HepG2 (cell line): ENCODE measurements around the gene RAB17. TPM values are rescaled to one million over a fixed set of nuclear protein-coding genes. Genes with fewer than 3 reads are reported as not detected.
A peak's percentile ranks its signal among the peaks of the same experiment; 100 is the strongest.

ENCODE experiments used
- CEBPG ChIP-seq: IDR thresholded peaks from 2 replicates; pipeline ENCODE4 v1.6.1; 2016
- E2F5 ChIP-seq: sonication (generic); formaldehyde crosslinking; conservative IDR thresholded peaks from 2 replicates; pipeline ENCODE4 v1.4.0; 2020; ENCODE audit warnings: missing genetic modification reagents
- ERF ChIP-seq: IDR thresholded peaks from 2 replicates; pipeline ENCODE4 v1.6.1; 2018; ENCODE audit warnings: missing biosample characterization, missing genetic modification reagents
- ESRRA ChIP-seq: sonication (generic); formaldehyde crosslinking; IDR thresholded peaks from 2 replicates; pipeline ENCODE4 v1.5.1; 2020; ENCODE audit warnings: mild to moderate bottlenecking, low read depth, missing genetic modification reagents
- HNRNPH1 ChIP-seq: fragments of 200-400 bp; formaldehyde crosslinking; optimal IDR thresholded peaks from 2 replicates; pipeline ENCODE3; 2017; ENCODE audit warnings: mild to moderate bottlenecking, low read depth, low read length
- HOXA5 ChIP-seq: sonication (generic); formaldehyde crosslinking; IDR thresholded peaks from 2 replicates; pipeline ENCODE4 v1.4.0; 2020; ENCODE audit warnings: missing genetic modification reagents
- KMT2A ChIP-seq: sonication (generic); formaldehyde crosslinking; IDR thresholded peaks from 2 replicates; pipeline ENCODE4 v1.4.0; 2020; ENCODE audit warnings: missing genetic modification reagents
- LCORL ChIP-seq, 2 experiments: fragments of 450-650 bp in 1 of 2; sonication (generic) in 1 of 2; formaldehyde crosslinking in 1 of 2; IDR thresholded peaks; 2 replicates each; pipeline versions ENCODE4 v1.5.0 to v1.6.1; 2017 to 2020; ENCODE audit warnings: antibody characterized with exemption in 1 of 2, missing genetic modification reagents in 1 of 2
- RELA ChIP-seq: sonication (generic); formaldehyde crosslinking; IDR thresholded peaks from 2 replicates; pipeline ENCODE4 v1.4.0; 2020; ENCODE audit warnings: missing genetic modification reagents
- RFX3 ChIP-seq: IDR thresholded peaks from 2 replicates; pipeline ENCODE4 v1.6.1; 2016; ENCODE audit warnings: missing biosample characterization, missing genetic modification reagents
- SMAD3 ChIP-seq: sonication (generic); formaldehyde crosslinking; IDR thresholded peaks from 2 replicates; pipeline ENCODE4 v1.4.0; 2020; ENCODE audit warnings: missing genetic modification reagents
- SMC3 ChIP-seq: IDR thresholded peaks from 2 replicates; pipeline ENCODE4 v1.6.1; 2011; ENCODE audit warnings: low read length, improper control_type of control experiment
- TBL1XR1 ChIP-seq: fragments of 150-350 bp; IDR thresholded peaks from 2 replicates; pipeline ENCODE4 v1.6.1; 2014; ENCODE audit warnings: borderline replicate concordance, low read length; ENCODE audit not compliant: partially characterized antibody
- TSC22D2 ChIP-seq: sonication (generic); formaldehyde crosslinking; IDR thresholded peaks from 2 replicates; pipeline ENCODE4 v1.5.1; 2020; ENCODE audit warnings: missing genetic modification reagents, mild to moderate bottlenecking, borderline replicate concordance
- ZFP90 ChIP-seq: sonication (generic); formaldehyde crosslinking; IDR thresholded peaks from 2 replicates; pipeline ENCODE4 v1.8.0; 2022; ENCODE audit warnings: missing genetic modification reagents, mild to moderate bottlenecking, inconsistent platforms, borderline replicate concordance
- ZKSCAN5 ChIP-seq: sonication (generic); formaldehyde crosslinking; IDR thresholded peaks from 2 replicates; pipeline ENCODE4 v1.5.1; 2020; ENCODE audit warnings: mild to moderate bottlenecking, missing genetic modification reagents
- ZNF230 ChIP-seq: sonication (generic); formaldehyde crosslinking; IDR thresholded peaks from 2 replicates; pipeline ENCODE4 v1.4.0; 2020; ENCODE audit warnings: mild to moderate bottlenecking, missing genetic modification reagents
- ZNF441 ChIP-seq: sonication (generic); formaldehyde crosslinking; IDR thresholded peaks from 2 replicates; pipeline ENCODE4 v1.7.0; 2021; ENCODE audit warnings: missing genetic modification reagents, borderline replicate concordance
- ZNF614 ChIP-seq: IDR thresholded peaks from 2 replicates; pipeline ENCODE4 v1.6.1; 2018; ENCODE audit warnings: missing biosample characterization, missing genetic modification reagents, inconsistent platforms, borderline replicate concordance
- ZSCAN29 ChIP-seq: sonication (generic); formaldehyde crosslinking; conservative IDR thresholded peaks from 2 replicates; pipeline ENCODE4 v1.4.0; 2020; ENCODE audit warnings: mild to moderate bottlenecking, missing genetic modification reagents
- polyA plus RNA-seq, 8 experiments: library from polyadenylated mRNA; depleted of rRNA in 3 of 8; stranded (reverse) in 7 of 8; unstranded in 1 of 8; fragments of >200 nt; fragmentation: Illumina TruSeq in 4 of 8; extraction: Trizol in 4 of 8; gene quantifications; 2 replicates each; pipeline versions ENCODE4 v1.2.1 to v1.2.3, GENCODE V29; 2011 to 2016; ENCODE audit warnings: low read depth in 4 of 8, missing spikeins in 1 of 8, mixed read lengths in 1 of 8; ENCODE audit not compliant: insufficient read depth in 1 of 8
- total RNA-seq, 5 experiments: library from RNA; depleted of rRNA; stranded (reverse); fragments of >200 nt; fragmentation: Illumina TruSeq; extraction: Trizol; gene quantifications; 2 replicates each; pipeline ENCODE4 v1.2.3, GENCODE V29; 2016; ENCODE audit warnings: low read depth in 1 of 5
- TF ChIP-seq, protein P1 (sequence below): sonication (generic); formaldehyde crosslinking; IDR thresholded peaks from 2 replicates; pipeline ENCODE4 v1.5.1; 2020; ENCODE audit warnings: missing genetic modification reagents, mild to moderate bottlenecking, borderline replicate concordance
- TF ChIP-seq, protein P2 (sequence below): sonication (generic); formaldehyde crosslinking; conservative IDR thresholded peaks from 2 replicates; pipeline ENCODE4 v1.4.0; 2020; ENCODE audit warnings: missing genetic modification reagents
- TF ChIP-seq, protein P3 (sequence below): sonication (generic); formaldehyde crosslinking; IDR thresholded peaks from 2 replicates; pipeline ENCODE4 v1.5.1; 2020; ENCODE audit warnings: missing genetic modification reagents, mild to moderate bottlenecking, borderline replicate concordance
- TF ChIP-seq, protein P4 (sequence below): sonication (generic); formaldehyde crosslinking; IDR thresholded peaks from 2 replicates; pipeline ENCODE4 v1.4.0; 2020; ENCODE audit warnings: missing genetic modification reagents

The RAB17 gene
- total and polyA plus RNA-seq, 2 of the 13 experiments (the other 11 are each of a cell fraction or from before 2014, with no cell fraction given) = 68.0 to 124 TPM

DNA sequence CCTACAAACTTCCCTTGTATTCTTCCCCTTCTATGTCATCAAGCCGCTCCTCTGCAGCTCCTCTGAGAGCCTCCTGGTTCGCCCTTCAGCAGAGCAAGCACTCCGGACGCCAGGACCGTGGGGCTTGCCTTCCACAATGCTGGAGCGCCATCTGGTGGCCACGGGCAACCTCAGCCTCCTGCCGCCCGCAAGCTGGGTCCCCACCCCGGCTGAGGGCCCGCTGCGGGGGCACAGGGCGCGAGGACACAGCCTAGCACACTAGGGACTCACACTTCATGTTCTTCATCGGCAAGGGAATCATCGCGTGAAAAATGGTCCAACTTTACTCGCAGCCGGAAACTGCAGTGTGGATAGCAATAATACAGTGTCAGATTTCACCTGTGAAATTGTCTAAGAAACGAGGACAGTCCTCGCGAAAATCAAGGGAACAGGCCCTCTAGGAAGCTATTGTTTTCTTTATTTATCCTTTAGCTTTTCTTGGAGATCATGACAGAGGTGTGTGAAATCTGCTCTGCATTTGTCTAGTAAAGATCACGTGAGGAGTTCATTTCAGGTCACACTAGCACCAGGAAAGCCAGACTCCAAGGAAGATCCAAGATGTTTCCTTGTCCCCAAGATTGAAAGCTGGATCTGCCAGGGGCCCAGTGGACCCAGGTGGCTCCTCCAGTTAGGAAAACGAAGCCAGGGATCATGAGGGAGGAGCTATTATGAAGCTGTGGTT is 18.4 kb downstream of the RAB17 start (continued):
- TF ChIP-seq, protein P1, sequence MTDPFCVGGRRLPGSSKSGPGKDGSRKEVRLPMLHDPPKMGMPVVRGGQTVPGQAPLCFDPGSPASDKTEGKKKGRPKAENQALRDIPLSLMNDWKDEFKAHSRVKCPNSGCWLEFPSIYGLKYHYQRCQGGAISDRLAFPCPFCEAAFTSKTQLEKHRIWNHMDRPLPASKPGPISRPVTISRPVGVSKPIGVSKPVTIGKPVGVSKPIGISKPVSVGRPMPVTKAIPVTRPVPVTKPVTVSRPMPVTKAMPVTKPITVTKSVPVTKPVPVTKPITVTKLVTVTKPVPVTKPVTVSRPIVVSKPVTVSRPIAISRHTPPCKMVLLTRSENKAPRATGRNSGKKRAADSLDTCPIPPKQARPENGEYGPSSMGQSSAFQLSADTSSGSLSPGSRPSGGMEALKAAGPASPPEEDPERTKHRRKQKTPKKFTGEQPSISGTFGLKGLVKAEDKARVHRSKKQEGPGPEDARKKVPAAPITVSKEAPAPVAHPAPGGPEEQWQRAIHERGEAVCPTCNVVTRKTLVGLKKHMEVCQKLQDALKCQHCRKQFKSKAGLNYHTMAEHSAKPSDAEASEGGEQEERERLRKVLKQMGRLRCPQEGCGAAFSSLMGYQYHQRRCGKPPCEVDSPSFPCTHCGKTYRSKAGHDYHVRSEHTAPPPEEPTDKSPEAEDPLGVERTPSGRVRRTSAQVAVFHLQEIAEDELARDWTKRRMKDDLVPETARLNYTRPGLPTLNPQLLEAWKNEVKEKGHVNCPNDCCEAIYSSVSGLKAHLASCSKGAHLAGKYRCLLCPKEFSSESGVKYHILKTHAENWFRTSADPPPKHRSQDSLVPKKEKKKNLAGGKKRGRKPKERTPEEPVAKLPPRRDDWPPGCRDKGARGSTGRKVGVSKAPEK (CRISPR knock-in tag) = peak; percentile 29; the same call in 1 of the 2 replicates
- peak; percentile 51; the same call in 1 of the 2 replicates for TF ChIP-seq ESRRA (CRISPR knock-in tag)
- no peak for TF ChIP-seq ZNF441 (CRISPR knock-in tag)
- peak; percentile 85 for TF ChIP-seq SMC3
- 0 out of 2 replicates have a peak, but pooled peaks have one; percentile 35 for TF ChIP-seq ZKSCAN5 (CRISPR knock-in tag)
- peak; percentile 89 for TF ChIP-seq ZNF614 (CRISPR knock-in tag)
- peak; percentile 76 for TF ChIP-seq HOXA5
- peak; percentile 63 for TF ChIP-seq KMT2A (CRISPR knock-in tag)
- TF ChIP-seq, protein P2, sequence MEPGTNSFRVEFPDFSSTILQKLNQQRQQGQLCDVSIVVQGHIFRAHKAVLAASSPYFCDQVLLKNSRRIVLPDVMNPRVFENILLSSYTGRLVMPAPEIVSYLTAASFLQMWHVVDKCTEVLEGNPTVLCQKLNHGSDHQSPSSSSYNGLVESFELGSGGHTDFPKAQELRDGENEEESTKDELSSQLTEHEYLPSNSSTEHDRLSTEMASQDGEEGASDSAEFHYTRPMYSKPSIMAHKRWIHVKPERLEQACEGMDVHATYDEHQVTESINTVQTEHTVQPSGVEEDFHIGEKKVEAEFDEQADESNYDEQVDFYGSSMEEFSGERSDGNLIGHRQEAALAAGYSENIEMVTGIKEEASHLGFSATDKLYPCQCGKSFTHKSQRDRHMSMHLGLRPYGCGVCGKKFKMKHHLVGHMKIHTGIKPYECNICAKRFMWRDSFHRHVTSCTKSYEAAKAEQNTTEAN (CRISPR knock-in tag) = peak; percentile 44; the same call in 1 of the 2 replicates
- no peak for TF ChIP-seq RFX3
- TF ChIP-seq RELA (CRISPR knock-in tag) = peak; percentile 76; the same call in 1 of the 2 replicates
- TF ChIP-seq ZFP90 = 0 out of 2 replicates have a peak, but pooled peaks have one; percentile 20
- TF ChIP-seq CEBPG (CRISPR knock-in tag) = peak; percentile 22; the same call in 1 of the 2 replicates
- TF ChIP-seq TBL1XR1 = peak; percentile 49
- TF ChIP-seq TSC22D2 = 0 out of 2 replicates have a peak, but pooled peaks have one; percentile 61
- TF ChIP-seq LCORL (IDR thresholded peaks at IDR 0.05) = no peak
- TF ChIP-seq LCORL (CRISPR knock-in tag; IDR thresholded peaks at IDR 0.05) = peak; percentile 77
- no peak for TF ChIP-seq HNRNPH1
- 0 out of 2 replicates have a peak, but pooled peaks have one; percentile 48 for TF ChIP-seq SMAD3 (CRISPR knock-in tag)
- peak; percentile 87 for TF ChIP-seq ZSCAN29
- TF ChIP-seq ZNF230 (CRISPR knock-in tag) = peak; percentile 23; the same call in 1 of the 2 replicates
- TF ChIP-seq E2F5 (CRISPR knock-in tag) = no peak
- peak; percentile 56; the same call in 1 of the 2 replicates for TF ChIP-seq ERF (CRISPR knock-in tag)
- TF ChIP-seq, protein P3, sequence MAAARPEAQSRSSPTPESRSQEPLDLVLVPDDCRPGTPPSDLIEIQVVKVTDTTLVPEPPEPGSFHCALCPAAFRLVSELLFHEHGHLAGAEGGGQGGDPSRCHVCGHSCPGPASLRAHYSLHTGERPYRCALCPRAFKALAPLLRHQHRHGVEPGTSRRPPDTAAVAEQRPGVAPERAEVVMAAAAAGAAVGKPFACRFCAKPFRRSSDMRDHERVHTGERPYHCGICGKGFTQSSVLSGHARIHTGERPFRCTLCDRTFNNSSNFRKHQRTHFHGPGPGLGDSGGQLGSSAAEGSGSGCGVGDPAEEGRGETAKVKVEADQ = no peak
- TF ChIP-seq, protein P4, sequence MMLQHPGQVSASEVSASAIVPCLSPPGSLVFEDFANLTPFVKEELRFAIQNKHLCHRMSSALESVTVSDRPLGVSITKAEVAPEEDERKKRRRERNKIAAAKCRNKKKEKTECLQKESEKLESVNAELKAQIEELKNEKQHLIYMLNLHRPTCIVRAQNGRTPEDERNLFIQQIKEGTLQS (CRISPR knock-in tag) = peak; percentile 57; the same call in 1 of the 2 replicates
